Renal cortical epithelial cell (primary cell): Measurements from ENCODE around the gene SRP9. TPM values are rescaled to one million over a fixed set of nuclear protein-coding genes. Genes with fewer than 3 reads are reported as not detected.
A peak's percentile ranks its signal among the peaks of the same experiment; 100 is the strongest.
"Not testable (repeated sequence)": the region's sequence is repeated elsewhere in the genome, so short reads cannot be mapped to it uniquely, and the experiment has no call there.

ENCODE experiments used
- DNase-seq: peaks from one replicate; pipeline ENCODE4 v3.0.0-alpha.2; 2011; ENCODE audit warnings: low read depth
- total RNA-seq: library from RNA; depleted of rRNA; stranded (reverse); fragments of >200 nt; gene quantifications from 2 replicates; pipeline ENCODE4 v1.2.3, GENCODE V29; 2014

SRP9 gene
- total RNA-seq, 1 donor from 2014 or later: 486 TPM

DNA sequence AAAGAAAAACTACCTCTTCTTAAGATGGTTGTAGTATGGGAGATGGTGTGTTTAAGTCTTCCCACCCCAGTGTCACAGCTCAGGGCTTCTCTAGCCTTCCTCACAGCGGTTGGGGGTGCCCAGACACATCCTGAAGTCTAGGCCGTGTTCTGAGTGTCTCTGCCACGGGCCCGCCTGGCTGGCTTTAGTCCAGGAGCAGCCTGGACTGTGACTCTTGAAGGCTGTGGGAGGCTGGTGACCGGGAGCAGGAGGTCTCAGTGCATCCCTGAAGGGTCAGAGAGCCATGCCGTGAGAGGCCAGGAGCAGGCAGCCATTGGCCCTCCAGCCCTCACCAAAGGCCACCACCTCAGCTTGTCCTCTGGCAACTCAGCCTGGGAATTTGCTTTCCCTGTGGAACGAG lies 36.8 kb downstream of the SRP9 start:
- DNase-seq: no peak

DNA sequence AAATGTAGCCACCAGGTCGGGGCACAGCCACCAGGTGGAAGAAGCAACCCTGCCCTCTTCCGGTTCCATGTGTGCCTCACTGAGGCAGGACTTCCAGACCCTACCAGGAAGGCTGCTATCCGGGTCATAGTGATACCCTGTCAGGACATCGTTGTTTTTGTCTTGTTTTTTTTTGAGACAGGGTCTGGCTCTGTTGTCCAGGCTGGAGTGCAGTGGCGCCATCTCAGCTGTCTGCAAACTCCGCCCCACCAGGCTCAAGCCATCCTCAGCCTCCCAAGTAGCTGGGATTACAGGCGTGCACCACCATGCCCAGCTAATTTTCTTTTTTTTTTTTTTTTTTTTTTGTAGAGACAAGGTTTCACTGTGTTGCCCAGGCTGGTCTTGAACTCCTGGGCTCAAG lies 37.5 kb downstream of the SRP9 start:
- not testable (repeated sequence) for DNase-seq

DNA sequence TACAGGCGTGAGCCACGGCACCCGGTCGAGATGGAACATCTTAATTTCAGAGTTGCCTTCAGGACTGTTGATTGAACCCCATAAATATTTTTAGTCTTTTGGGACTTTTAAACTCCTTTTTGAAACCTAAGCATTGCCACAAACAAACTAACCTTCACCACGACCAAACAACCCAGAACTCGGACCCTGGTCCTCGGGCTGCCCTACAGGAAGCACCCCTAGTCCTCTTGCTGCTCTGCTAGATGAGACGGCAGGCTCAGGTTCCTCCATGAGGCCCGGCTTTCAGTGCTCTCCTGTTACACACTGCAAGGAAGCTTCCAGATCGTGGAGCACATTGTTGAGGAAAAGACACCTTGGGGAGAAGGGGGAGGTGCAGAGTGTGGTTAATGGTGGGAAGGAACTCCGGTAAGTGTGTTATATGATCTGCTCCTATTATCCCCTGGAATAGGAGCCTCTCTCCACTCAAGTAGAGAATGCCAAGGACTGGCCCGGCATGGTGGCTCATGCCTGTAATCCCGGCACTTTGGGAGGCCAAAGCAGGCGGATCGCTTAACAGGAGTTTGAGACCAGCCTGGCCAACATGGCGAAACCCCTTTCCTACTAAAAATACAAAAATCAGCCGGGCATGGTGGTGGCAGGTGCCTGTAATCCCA lies 38.0 kb downstream of the SRP9 start:
- no peak for DNase-seq

DNA sequence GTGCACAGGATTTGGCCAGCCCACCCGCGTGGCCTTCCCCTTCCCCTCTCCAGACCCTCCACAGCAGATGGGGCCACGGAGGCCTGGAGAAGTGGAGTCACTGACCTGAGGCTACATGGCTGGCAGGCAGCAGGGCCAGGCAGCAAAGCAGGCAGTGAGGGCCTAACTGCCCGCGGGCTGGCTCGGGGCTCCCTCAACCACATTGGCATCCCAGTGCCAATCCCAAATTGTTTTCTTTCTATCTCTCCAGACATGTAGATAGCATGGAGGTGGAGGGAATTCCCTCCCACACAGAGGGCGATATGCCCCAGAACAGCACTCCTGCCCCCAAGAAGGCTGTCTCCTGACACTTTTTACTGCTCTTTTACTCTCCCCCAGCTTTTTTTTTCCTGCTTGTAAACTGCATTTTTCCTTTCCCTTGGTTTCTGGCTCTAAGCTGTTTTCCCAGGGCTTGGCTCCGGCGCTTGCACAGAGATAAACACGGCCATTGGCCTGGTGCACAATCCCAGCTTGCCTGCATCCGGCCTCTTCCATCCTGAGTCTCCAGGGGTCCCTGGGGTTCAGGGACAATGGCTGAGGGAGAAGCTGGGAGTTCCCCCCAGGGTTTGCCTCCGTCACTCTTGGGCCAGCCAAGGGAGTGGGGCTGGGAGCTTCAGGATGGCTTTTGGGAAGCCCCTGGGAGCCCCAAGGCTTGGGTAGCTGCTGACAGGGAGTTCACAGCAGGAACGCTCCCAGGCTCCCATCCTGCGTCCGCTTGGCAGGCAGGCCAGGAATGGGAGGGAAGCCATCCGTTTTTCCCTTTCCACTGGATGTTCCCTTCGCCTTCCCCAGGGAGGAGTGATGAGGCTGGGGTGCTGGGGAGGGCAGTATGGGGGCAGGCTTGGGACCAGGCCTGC lies 39.3 kb downstream of the SRP9 start:
- DNase-seq: no peak

DNA sequence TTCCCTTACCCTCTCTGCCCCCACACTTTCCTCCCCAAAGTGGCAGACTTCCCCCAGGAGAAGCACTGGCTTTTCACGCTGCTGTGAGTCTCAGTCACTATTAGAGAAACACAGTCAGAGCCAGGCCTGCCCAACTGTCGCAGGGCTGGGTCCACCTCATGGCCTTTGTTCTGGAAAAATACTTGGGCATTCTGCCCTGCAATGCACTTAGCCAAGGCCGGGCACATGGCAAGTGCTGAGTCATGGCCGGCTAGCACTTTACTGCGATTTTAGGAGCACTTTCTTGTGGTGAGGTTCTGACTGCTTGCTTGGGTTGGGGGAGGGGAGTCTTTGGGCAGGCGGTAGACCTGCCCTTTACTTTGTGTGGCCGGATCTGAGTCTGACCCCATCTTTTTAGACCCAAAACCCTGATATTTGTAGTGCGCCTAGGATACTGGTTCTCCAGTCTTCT lies 40.0 kb downstream of the SRP9 start:
- peak; percentile 95 for DNase-seq

DNA sequence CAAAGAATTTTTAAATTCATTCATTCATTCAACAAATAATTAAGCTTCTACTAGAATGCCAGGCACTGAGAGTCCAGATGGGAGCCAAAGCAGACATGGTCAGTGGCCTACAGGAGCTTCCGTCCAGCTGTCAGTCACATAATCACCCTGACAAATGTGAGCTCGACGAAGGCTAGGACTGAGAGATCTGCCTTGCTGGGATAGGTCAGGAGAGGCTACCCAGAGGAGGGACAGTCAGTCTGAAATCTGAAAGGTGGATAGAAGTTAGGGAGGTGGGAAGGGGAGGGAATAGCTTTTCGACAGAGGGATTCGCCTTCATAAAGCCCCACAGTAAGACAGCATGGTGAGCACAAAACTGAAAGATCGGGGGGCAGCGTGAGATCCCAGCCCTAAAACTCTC lies 40.6 kb downstream of the SRP9 start:
- DNase-seq: no peak

- DNase-seq: no peak
Measured at GRCh38 chr1:225819346-225820192, 41.9 kb downstream of the SRP9 start.

- no peak for DNase-seq
Measured at GRCh38 chr1:225820522-225821120, 43.0 kb downstream of the SRP9 start.

DNA sequence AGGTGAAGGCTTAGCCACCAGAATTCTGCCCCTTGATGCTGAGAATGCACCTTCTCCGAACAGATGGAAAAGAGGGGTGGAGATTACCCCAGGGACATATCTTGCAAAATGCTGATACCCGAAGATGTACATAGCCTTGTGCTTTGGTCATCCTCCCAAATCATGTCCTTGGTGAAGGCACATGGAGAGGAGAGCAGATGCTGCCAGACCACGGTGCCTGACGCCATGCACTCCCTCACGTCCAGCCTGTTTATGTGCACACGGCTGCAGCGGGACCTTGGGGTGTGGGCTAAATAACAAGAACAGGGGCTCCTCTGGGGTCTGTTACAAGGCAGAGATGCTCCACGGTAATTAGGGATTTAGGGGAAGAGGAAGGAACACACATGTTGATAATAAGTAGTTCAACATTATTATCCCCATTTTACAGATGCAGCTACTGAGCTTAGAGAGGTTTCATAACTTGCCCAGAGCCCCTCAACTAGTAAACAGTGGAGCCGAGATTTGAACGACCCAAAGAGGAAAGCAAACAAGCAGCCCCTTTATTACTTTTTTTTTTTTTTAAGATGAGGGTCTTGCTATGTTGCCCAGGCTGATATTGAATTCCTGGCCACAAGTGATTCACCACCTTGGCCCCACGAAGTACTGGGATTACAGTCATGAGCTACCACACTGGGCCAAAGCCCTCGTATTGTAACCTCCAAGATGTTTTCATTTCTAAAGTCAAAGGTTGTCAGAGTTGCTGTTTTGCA lies 45.2 kb downstream of the SRP9 start:
- no peak for DNase-seq

DNA sequence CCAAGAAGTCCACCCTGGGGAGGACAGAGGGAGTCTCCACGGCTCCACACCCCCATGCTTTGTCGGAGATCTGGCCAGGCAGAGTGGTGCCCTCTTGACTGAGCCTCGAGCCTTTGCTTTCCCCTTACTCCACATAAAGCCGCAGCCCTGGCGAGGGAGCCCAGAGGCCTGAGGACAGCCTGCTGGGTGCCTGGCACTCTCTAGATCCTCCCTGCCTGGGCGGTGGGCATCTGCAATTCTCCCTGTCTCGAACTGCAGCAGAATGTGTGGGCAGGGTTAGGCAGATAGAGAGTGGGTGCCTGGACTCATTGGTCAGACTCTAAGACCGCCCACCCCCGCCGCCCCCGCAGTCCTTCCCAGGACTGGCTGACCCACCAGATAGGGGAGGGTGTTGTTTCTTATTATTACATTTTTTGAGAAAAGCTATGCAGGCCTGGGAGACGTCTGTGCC lies 46.2 kb downstream of the SRP9 start:
- DNase-seq: no peak

DNA sequence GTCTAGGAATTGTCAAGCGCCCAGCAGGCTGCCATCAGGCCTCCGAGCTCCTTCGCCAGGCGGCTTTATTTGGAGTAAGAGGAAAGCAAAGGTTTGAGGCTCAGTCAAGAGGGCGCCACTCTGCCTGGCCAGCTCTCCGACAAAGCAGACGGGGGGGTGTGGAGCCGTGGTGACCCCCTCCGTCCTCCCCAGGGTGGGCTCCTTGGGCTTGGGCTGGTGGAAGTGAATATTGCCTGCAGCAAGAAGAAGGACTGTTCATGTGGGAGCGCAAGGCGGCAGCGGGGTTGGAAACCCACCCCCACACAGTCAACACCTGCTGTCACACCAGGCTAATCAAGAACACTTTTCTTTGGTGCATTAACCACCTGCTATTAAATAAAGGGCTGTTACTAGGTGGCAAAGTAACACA lies 46.9 kb downstream of the SRP9 start:
- DNase-seq: no peak

- DNase-seq: no peak
Measured at GRCh38 chr1:225825078-225825477, 47.5 kb downstream of the SRP9 start.

DNA sequence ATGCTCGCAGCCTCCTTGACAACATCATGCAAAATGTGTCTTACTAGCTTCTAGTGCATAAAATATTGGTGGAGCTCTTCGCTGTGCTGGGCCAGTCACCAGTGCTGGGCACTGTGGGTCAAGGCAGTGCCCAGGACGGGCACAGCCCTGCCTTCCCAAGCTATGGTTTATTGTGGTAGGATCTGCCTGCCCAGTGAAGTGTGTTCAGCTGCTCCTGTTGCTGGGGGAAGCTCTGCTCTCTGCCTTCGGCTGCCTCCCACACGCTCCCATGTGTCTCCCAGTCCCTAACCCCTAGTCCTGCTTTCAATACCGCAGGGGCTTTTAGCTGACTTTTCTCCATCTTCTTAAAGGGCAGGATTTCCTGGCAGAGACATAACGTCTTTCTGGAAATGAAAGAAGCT lies 48.0 kb downstream of the SRP9 start:
- DNase-seq: no peak

DNA sequence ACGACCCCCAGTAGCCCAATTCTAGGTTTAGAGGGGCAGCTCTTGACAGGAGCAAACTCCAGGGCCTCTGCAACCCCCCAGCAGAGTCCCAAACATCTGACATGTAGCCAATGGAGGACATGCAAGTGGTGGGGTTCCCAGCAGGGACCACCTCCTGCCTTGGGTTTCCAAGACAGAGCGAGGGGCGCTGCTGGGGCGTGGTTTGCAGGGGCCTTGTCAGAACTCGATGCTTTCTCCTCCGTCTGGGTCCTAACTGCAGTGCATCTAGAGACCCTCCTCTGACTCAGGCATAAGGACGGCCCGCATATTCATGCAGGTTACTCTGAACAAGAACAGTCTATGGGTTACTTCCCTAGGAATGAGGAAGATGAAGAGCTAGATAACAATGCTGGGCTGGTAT lies 49.5 kb downstream of the SRP9 start:
- DNase-seq: no peak

GRCh38 chr1:225828706-225829345 lies 51.2 kb downstream of the SRP9 start:
- no peak for DNase-seq

DNA sequence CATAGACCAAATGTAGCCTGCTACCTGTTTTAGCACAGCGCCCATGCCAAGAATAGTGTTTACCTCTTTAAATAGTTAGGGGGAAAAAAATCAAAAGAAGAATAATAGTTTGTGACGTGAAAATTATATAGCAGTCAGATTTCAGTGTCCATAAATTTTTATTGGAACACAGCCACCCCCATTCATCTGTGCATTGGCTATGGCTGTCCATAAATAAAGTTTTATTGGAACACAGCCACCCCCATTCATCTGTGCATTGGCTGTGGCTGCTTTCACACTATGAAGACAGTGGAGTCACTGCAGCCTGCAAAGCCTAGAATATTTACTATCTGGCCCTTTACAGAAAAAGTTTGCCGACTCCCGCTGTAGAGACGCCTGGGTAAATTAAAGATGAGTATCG lies 53.2 kb downstream of the SRP9 start:
- no peak for DNase-seq

GRCh38 chr1:225834417-225835329 lies 57.0 kb downstream of the SRP9 start:
- no peak for DNase-seq

- no peak for DNase-seq
Measured at GRCh38 chr1:225835856-225836255, 58.2 kb downstream of the SRP9 start.

- DNase-seq: not testable (repeated sequence)
Measured at GRCh38 chr1:225836296-225836695, 58.7 kb downstream of the SRP9 start.
